Uterus (tissue), 2 donors: ENCODE measurements around the gene GPR107.
A peak's percentile ranks its signal among the peaks of the same experiment; 100 is the strongest.

Experiments used
- CTCF ChIP-seq, 4 experiments: fragments of 200-600 bp in 2 of 4; fragments of 450-650 bp in 2 of 4; sonication (generic) in 2 of 4; IDR thresholded peaks; one replicate each; pipeline ENCODE4 v1.5.1; 2016 to 2019; ENCODE audit warnings: antibody characterized with exemption in 4 of 4, mild to moderate bottlenecking in 2 of 4, moderate library complexity in 1 of 4
- POLR2A ChIP-seq, 2 donors: fragments of 450-650 bp; IDR thresholded peaks; one replicate each; pipeline ENCODE4 v1.6.1; 2016; ENCODE audit warnings: antibody characterized with exemption in 2 of 2, mild to moderate bottlenecking in 1 of 2, moderate library complexity in 1 of 2

GRCh38 chr9:130107234-130107861 is 53.6 kb downstream of the GPR107 start:
- peak; percentile 85 to 88 (median 87) for TF ChIP-seq CTCF (IDR thresholded peaks at IDR 0.05)
- TF ChIP-seq POLR2A (IDR thresholded peaks at IDR 0.05), result no peak
